PC-3 (cell line): ENCODE results near the gene KIF20B. TPM values are rescaled to one million over a fixed set of nuclear protein-coding genes. Genes with fewer than 3 reads are reported as not detected.

Experiments
- ATAC-seq: fragments of 200-7000 bp; cut with Tn5 transposase; 2 replicates; pipeline ENCODE4 v1.9.1; 2020; ENCODE audit warnings: mild to moderate bottlenecking, moderate library complexity
- BruUV-seq: library from RNA; stranded (reverse); fragments of 400-500 nt; replicated peaks from 2 replicates; lab custom pipeline; 2021; lab: Mats Ljungman, UMichigan
- CTCF ChIA-PET: fragments of 300-600 bp; sonication (Branson Sonifier 250); formaldehyde crosslinking; loops from one replicate; lab custom pipeline; 2022; ENCODE audit warnings: antibody characterized with exemption; lab: Charles Lee
- POLR2A ChIA-PET: fragments of 300-600 bp; sonication (Branson Sonifier 250); formaldehyde crosslinking; loops from one replicate; lab custom pipeline; 2022; ENCODE audit warnings: antibody characterized with exemption; ENCODE audit not compliant: unreplicated experiment; lab: Charles Lee
- DNase-seq: peaks from one replicate; pipeline ENCODE4 v3.0.0-alpha.2; 2015
- H2AFZ ChIP-seq: fragments of 300-600 bp; sonication (generic); 2 replicates; pipeline ENCODE4 v1.6.0; 2016; ENCODE audit warnings: antibody characterized with exemption, low read length
- H3F3A ChIP-seq: fragments of 300-600 bp; sonication (generic); one replicate; pipeline ENCODE4 v1.6.0; 2017; ENCODE audit warnings: antibody characterized with exemption, low read length, control low read depth, mild to moderate bottlenecking; ENCODE audit not compliant: unreplicated experiment
- H3K27ac ChIP-seq: fragments of 300-600 bp; sonication (generic); 2 replicates; pipeline ENCODE4 v1.5.1; 2016; ENCODE audit warnings: mild to moderate bottlenecking, low read length
- H3K27me3 ChIP-seq: fragments of 300-600 bp; sonication (generic); 2 replicates; pipeline ENCODE4 v1.6.1; 2016; ENCODE audit warnings: low read length, mixed read lengths
- H3K36me3 ChIP-seq: fragments of 300-600 bp; sonication (generic); 2 replicates; pipeline ENCODE4 v1.6.1; 2016; ENCODE audit warnings: low read depth, mixed run types, low read length, mixed read lengths
- H3K4me1 ChIP-seq: fragments of 300-600 bp; sonication (generic); 2 replicates; pipeline ENCODE4 v1.5.1; 2016; ENCODE audit warnings: low read length; ENCODE audit not compliant: insufficient read depth
- H3K4me2 ChIP-seq: fragments of 300-600 bp; sonication (generic); 2 replicates; pipeline ENCODE4 v1.6.0; 2016; ENCODE audit warnings: low read length
- H3K4me3 ChIP-seq: fragments of 300-600 bp; sonication (generic); 2 replicates; pipeline ENCODE4 v1.5.1; 2016; ENCODE audit warnings: mild to moderate bottlenecking, low read length, mixed read lengths
- H3K79me2 ChIP-seq: fragments of 300-600 bp; sonication (generic); 2 replicates; pipeline ENCODE4 v1.6.1; 2017; ENCODE audit warnings: low read length, mixed read lengths
- H3K9ac ChIP-seq: fragments of 300-600 bp; sonication (generic); 2 replicates; pipeline ENCODE4 v1.6.0; 2016; ENCODE audit warnings: mild to moderate bottlenecking, low read length
- H3K9me2 ChIP-seq: fragments of 300-600 bp; sonication (generic); replicated peaks from 2 replicates; pipeline ENCODE4 v1.6.1; 2016; ENCODE audit warnings: mixed run types, low read length, mixed read lengths
- H3K9me3 ChIP-seq: fragments of 300-600 bp; sonication (generic); 2 replicates; pipeline ENCODE4 v1.6.1; 2016; ENCODE audit warnings: low read length, mixed read lengths
- H4K20me1 ChIP-seq: fragments of 300-600 bp; sonication (generic); 2 replicates; pipeline ENCODE4 v1.6.1; 2016; ENCODE audit warnings: low read length, mixed read lengths
- EZH2 ChIP-seq: fragments of 300-600 bp; sonication (generic); IDR thresholded peaks from one replicate; pipeline ENCODE4 v1.6.1; 2017; ENCODE audit warnings: antibody characterized with exemption, mild to moderate bottlenecking, low read length; ENCODE audit not compliant: unreplicated experiment
- EZH2phosphoT487 ChIP-seq: fragments of 300-600 bp; sonication (generic); IDR thresholded peaks from 2 replicates; pipeline ENCODE4 v1.6.1; 2018; ENCODE audit warnings: mild to moderate bottlenecking, antibody characterized with exemption, low read length, borderline replicate concordance
- intact Hi-C: fragments of 100-400 bp; cut with micrococcal nuclease; formaldehyde crosslinking; loops from 2 replicates; pipeline ENCODE4 v1.9.0; 2023
- total RNA-seq: library from RNA; depleted of rRNA; stranded (reverse); fragments of >200 nt; gene quantifications from 2 replicates; pipeline ENCODE4 v1.2.3, GENCODE V29; 2014
- TF ChIP-seq, protein P1 (sequence below): fragments of 300-600 bp; sonication (generic); conservative IDR thresholded peaks from 2 replicates; pipeline ENCODE4 v1.5.1; 2017; ENCODE audit warnings: antibody characterized with exemption, low read depth, mild to moderate bottlenecking, low read length

KIF20B gene
- total RNA-seq, 1 experiment from 2014 or later, result 12.6 TPM

DNA sequence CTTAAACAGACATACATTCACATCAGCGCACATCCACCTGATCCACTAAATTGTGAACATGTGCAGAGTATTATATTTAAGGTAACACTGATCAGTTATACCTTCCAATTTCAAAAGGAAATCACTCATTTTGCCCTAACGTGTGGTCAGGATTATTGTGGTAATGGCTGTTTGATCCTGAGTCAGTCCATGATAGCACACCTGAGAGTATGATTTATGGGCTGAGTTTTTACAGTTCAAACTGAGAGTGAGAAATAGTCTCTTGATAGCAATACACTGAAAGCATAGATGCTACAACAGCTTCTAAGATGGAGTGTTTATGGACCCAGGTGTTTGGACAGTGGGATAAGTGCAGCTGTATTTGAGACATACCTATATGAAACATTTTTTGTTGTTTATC, 96.7 kb downstream of the KIF20B start:
- no peak overlapping the region for H2AFZ ChIP-seq
- intact Hi-C loops, result loop anchor here (10.0 kb wide), 1 partner anchor 347 kb away; no protein-coding TSS in a partner anchor

DNA sequence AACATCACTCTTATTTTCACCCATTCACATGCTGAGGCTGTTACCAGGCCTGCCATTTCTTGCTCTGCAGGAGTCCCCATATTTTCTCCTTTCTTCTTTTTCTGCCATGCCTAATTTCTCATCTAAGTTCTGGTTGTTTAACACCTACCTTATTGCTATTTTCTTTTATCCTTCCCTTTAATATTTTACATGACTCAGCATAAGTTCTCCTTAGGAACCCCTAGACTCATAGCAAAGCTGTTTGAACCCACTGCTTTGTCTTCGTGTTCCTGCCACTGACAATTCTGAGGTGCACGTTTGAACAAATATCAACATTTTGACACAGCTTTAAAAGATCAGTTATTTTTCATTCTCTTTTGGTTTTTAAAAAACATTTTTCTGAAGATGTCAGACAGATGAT, 98.2 kb downstream of the KIF20B start:
- no peaks in the 10 kb centered on the region for H3K36me3 ChIP-seq
- no peak overlapping the region for H3K27ac ChIP-seq
- ChIA-PET CTCF (no interaction called here), POLR2A (no interaction called here)
- no peaks in the 10 kb centered on the region for H3K9me3 ChIP-seq
- no peaks in the 10 kb centered on the region for H4K20me1 ChIP-seq
- no peak overlapping the region for H3K4me2 ChIP-seq
- no peaks in the 10 kb centered on the region for H3F3A ChIP-seq
- no peaks in the 10 kb centered on the region for H3K27me3 ChIP-seq
- DNase-seq (no peak), ATAC-seq (no peak)
- no peaks in the 10 kb centered on the region for H3K4me1 ChIP-seq
- H2AFZ ChIP-seq, result no peak overlapping the region
- H3K79me2 ChIP-seq, result no peaks in the 10 kb centered on the region
- intact Hi-C loops, result loop anchor here (10.0 kb wide), 1 partner anchor 345 kb away; no protein-coding TSS in a partner anchor
- no peaks in the 10 kb centered on the region for H3K9me2 ChIP-seq
- H3K4me3 ChIP-seq, result no peak overlapping the region
- TF ChIP-seq EZH2phosphoT487 (no peak), EZH2 (no peak)
- TF ChIP-seq, protein P1, sequence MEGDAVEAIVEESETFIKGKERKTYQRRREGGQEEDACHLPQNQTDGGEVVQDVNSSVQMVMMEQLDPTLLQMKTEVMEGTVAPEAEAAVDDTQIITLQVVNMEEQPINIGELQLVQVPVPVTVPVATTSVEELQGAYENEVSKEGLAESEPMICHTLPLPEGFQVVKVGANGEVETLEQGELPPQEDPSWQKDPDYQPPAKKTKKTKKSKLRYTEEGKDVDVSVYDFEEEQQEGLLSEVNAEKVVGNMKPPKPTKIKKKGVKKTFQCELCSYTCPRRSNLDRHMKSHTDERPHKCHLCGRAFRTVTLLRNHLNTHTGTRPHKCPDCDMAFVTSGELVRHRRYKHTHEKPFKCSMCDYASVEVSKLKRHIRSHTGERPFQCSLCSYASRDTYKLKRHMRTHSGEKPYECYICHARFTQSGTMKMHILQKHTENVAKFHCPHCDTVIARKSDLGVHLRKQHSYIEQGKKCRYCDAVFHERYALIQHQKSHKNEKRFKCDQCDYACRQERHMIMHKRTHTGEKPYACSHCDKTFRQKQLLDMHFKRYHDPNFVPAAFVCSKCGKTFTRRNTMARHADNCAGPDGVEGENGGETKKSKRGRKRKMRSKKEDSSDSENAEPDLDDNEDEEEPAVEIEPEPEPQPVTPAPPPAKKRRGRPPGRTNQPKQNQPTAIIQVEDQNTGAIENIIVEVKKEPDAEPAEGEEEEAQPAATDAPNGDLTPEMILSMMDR, result no peak
- BruUV-seq, result no TSS peak
- H3K9ac ChIP-seq, result no peak overlapping the region

More for the DNA sequence above, 96.7 kb downstream of the KIF20B start:
- H3K9me2 ChIP-seq, result no peaks in the 10 kb centered on the region
- no peak overlapping the region for H3K4me2 ChIP-seq
- ChIA-PET CTCF (no interaction called here), POLR2A (no interaction called here)
- DNase-seq (no peak), ATAC-seq (no peak)
- H3K9ac ChIP-seq, result no peak overlapping the region
- H3K27me3 ChIP-seq, result no peaks in the 10 kb centered on the region
- no peaks in the 10 kb centered on the region for H3F3A ChIP-seq
- no peaks in the 10 kb centered on the region for H3K36me3 ChIP-seq
- no TSS peak for BruUV-seq
- H3K79me2 ChIP-seq, result no peaks in the 10 kb centered on the region
- no peaks in the 10 kb centered on the region for H4K20me1 ChIP-seq
- TF ChIP-seq EZH2 (no peak), EZH2phosphoT487 (no peak)
- TF ChIP-seq, protein P1, result no peak
- H3K4me3 ChIP-seq, result no peak overlapping the region
- no peak overlapping the region for H3K27ac ChIP-seq
- peaks cover 5% of the 10 kb centered on the region; the same call in 1 of the 2 replicates for H3K4me1 ChIP-seq
- no peaks in the 10 kb centered on the region for H3K9me3 ChIP-seq

DNA sequence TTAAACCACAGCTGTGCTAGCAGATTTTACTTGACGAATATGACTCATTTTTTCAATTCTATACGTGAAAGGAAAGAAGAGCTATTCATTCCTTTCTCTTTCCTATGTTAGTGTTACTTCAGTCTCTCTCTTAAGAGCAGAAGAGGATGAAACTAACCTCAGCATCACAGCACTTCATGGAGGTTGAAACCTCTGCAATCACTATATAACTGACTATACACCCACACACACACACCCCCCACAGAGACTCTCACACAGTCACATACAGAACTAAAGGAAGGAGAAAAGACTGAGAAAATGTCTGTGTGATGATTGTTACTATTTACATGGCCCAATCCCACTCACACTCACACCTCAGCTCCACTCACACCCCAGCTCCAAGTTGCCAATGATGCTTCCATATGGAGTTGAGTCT, 104.2 kb downstream of the KIF20B start:
- Histone ChIP-seq H3K9me2 (no peaks in the 10 kb centered on the region), H4K20me1 (no peaks in the 10 kb centered on the region), H3K9ac (no peak overlapping the region), H3K27me3 (no peaks in the 10 kb centered on the region), H3K36me3 (no peaks in the 10 kb centered on the region), H2AFZ (no peak overlapping the region), H3F3A (no peaks in the 10 kb centered on the region), H3K4me1 (peaks cover 9% of the 10 kb centered on the region; the same call in 1 of the 2 replicates), H3K27ac (no peak overlapping the region), H3K4me3 (no peak overlapping the region), H3K9me3 (no peaks in the 10 kb centered on the region), H3K79me2 (no peaks in the 10 kb centered on the region), H3K4me2 (no peak overlapping the region)
- POLR2A ChIA-PET, result no interaction called here
- CTCF ChIA-PET, result no interaction called here
- ATAC-seq (no peak), DNase-seq (no peak)
- intact Hi-C loops, result no loop called here
- TF ChIP-seq EZH2phosphoT487 (no peak), EZH2 (no peak)
- TF ChIP-seq, protein P1, result no peak
- BruUV-seq, result no TSS peak
